Nephron progenitor cell (in vitro differentiated cells): ENCODE results near the gene SBK2.
A peak's percentile ranks its signal among the peaks of the same experiment; 100 is the strongest.

Experiments used
- DNase-seq: peaks from one replicate; pipeline ENCODE4 v3.0.0; 2021
- H3K27ac Mint-ChIP-seq: 2 replicates; pipeline ENCODE4 v1.8.0; 2021; ENCODE audit warnings: mild to moderate bottlenecking, moderate library complexity, mixed read lengths
- H3K27me3 Mint-ChIP-seq: 2 replicates; pipeline ENCODE4 v1.8.0; 2021; ENCODE audit warnings: mild to moderate bottlenecking, low read depth, mixed read lengths; ENCODE audit not compliant: poor library complexity
- H3K36me3 Mint-ChIP-seq: 2 replicates; pipeline ENCODE4 v1.8.0; 2021; ENCODE audit warnings: low read depth, mixed read lengths
- H3K4me1 Mint-ChIP-seq: 2 replicates; pipeline ENCODE4 v1.8.0; 2021; ENCODE audit warnings: mixed read lengths
- H3K4me3 Mint-ChIP-seq: 2 replicates; pipeline ENCODE4 v1.8.0; 2021; ENCODE audit warnings: mild to moderate bottlenecking, moderate library complexity, mixed read lengths
- H3K9me3 Mint-ChIP-seq: 2 replicates; pipeline ENCODE4 v1.8.0; 2021; ENCODE audit warnings: mild to moderate bottlenecking, moderate library complexity, mixed read lengths
- TF ChIP-seq, protein P1 (sequence below): fragments of 200-600 bp; sonication (generic); IDR thresholded peaks from 2 replicates; pipeline ENCODE4 v1.5.0; 2021; ENCODE audit warnings: antibody characterized with exemption

The SBK2 gene

DNA sequence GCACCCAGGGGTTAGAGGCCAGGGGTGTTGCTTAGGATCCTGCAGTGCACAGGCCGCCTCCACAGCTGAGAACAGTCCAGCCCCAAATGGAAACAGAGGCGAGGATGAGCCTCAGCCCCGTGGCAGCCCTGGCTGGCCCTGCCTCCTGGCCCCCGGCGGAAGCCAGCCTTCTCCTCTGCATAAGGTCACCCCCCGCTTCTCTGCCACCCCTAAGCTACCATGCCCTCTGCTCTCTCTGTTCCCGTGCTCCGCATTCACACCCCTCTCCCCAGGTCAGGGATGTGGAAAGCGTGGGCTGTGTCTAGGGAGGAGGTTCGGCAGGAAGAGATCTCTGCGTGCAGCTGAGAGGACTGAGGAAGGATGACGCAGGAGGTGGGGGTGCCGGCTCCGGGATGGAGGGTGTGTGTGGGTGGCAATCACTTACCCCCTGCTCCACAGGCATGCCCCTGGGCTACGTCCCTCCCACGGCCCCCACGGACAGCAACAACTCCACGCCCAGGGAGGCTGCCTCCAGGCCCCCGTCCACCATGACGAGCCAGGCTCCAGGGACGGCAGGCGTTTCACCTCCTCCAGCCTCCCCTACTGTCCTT is 42.7 kb downstream of the SBK2 start:
- Mint-ChIP-seq H3K9me3 (no peaks in the 10 kb centered on the region), H3K4me3 (no peak overlapping the region), H3K36me3 (no peaks in the 10 kb centered on the region), H3K4me1 (peaks cover 49% of the 10 kb centered on the region), H3K27me3 (peaks cover 13% of the 10 kb centered on the region), H3K27ac (no peak overlapping the region)
- no peak for DNase-seq
- TF ChIP-seq, protein P1, sequence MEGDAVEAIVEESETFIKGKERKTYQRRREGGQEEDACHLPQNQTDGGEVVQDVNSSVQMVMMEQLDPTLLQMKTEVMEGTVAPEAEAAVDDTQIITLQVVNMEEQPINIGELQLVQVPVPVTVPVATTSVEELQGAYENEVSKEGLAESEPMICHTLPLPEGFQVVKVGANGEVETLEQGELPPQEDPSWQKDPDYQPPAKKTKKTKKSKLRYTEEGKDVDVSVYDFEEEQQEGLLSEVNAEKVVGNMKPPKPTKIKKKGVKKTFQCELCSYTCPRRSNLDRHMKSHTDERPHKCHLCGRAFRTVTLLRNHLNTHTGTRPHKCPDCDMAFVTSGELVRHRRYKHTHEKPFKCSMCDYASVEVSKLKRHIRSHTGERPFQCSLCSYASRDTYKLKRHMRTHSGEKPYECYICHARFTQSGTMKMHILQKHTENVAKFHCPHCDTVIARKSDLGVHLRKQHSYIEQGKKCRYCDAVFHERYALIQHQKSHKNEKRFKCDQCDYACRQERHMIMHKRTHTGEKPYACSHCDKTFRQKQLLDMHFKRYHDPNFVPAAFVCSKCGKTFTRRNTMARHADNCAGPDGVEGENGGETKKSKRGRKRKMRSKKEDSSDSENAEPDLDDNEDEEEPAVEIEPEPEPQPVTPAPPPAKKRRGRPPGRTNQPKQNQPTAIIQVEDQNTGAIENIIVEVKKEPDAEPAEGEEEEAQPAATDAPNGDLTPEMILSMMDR, result no peak

DNA sequence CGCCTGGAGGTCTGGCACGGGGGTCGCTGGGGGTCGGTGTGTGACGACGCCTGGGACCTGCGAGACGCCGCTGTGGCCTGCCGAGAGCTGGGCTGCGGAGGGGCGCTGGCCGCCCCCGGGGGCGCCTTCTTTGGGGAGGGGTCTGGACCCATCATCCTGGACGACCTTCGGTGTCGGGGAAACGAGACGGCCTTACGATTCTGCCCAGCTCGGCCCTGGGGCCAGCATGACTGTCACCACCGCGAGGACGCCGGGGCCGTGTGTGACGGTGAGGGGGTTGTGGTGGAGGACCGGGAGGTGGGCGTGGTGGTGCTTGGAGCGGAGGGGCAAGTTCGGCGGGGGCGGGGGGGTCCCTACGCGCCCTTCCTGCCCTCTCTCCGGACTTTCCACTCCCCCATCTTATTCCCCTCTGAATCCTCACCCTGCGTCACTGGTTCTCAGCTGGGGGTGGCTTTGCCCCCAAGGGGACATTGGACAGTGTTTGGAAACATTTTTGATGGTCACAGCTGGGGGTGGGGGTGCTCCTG is 43.2 kb downstream of the SBK2 start:
- Mint-ChIP-seq H3K4me3 (no peak overlapping the region), H3K27ac (no peak overlapping the region), H3K4me1 (peaks cover 43% of the 10 kb centered on the region), H3K36me3 (no peaks in the 10 kb centered on the region), H3K27me3 (peaks cover 8% of the 10 kb centered on the region), H3K9me3 (no peaks in the 10 kb centered on the region)
- TF ChIP-seq, protein P1, result no peak
- DNase-seq, result no peak

- H3K4me1 Mint-ChIP-seq, result peaks cover 47% of the 10 kb centered on the region
- no peak for DNase-seq
- no peaks in the 10 kb centered on the region for H3K9me3 Mint-ChIP-seq
- peaks cover 8% of the 10 kb centered on the region for H3K27me3 Mint-ChIP-seq
- H3K36me3 Mint-ChIP-seq, result no peaks in the 10 kb centered on the region
- TF ChIP-seq, protein P1, result no peak
- no peak overlapping the region for H3K27ac Mint-ChIP-seq
- no peak overlapping the region for H3K4me3 Mint-ChIP-seq
These were observed 43.8 kb downstream of the SBK2 start for GRCh38 chr19:55493052-55493644.

- TF ChIP-seq, protein P1, result no peak
- Mint-ChIP-seq H3K4me3 (no peak overlapping the region), H3K27me3 (peaks cover 6% of the 10 kb centered on the region), H3K27ac (peak overlapping the region; percentile 43), H3K9me3 (no peaks in the 10 kb centered on the region), H3K36me3 (no peaks in the 10 kb centered on the region), H3K4me1 (peaks cover 51% of the 10 kb centered on the region)
- DNase-seq, result no peak
These were observed 44.5 kb downstream of the SBK2 start for GRCh38 chr19:55492362-55492944.

- H3K4me3 Mint-ChIP-seq, result no peak overlapping the region
- peak overlapping the region; percentile 43 for H3K27ac Mint-ChIP-seq
- no peak for DNase-seq
- peaks cover 7% of the 10 kb centered on the region for H3K27me3 Mint-ChIP-seq
- TF ChIP-seq, protein P1, result no peak
- H3K36me3 Mint-ChIP-seq, result no peaks in the 10 kb centered on the region
- no peaks in the 10 kb centered on the region for H3K9me3 Mint-ChIP-seq
- peaks cover 53% of the 10 kb centered on the region for H3K4me1 Mint-ChIP-seq
These were observed 45.2 kb downstream of the SBK2 start for GRCh38 chr19:55491546-55492360.
